Middle frontal gyrus (tissue), 1 donor: ENCODE results near the gene SIRPG.
"Not testable (repeated sequence)": the region's sequence is repeated elsewhere in the genome, so short reads cannot be mapped to it uniquely, and the experiment has no call there.

Experiments used
- DNase-seq: peaks from one replicate; pipeline ENCODE4 v3.0.0-alpha.2; 2015; ENCODE audit warnings: low spot score; ENCODE audit errors: extremely low spot score

Gene SIRPG

DNA sequence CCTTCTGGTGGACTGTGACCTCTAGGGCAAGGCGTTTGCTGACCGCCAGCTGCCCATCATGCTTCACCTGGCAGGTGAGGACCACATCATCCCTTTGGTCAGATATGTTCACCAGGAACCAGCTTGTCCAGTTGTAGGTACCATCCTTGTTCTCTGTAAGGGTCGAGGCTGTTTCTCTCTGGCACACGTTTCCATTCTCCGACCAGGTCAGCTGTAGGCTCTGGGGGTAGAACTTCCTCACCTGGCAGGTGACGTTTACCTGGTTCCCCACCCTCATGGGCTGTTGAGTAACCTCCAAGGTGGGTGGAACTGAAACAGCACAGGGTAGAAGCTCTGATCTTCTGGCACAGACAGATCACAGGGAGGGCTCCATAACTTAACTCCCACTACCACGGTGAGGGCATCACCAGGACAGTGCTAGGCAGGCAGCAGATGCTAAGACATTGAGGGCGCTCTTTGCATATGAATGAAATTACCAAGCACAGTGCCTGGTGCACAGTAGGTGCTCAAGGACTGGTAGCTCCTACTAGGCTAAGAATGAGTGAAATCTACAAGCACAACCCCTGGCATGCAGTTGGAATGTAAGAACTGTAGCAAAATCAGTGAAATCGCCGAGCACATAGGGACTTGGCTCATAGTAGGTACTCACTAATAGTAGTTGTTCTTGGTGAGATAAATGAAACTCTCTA is 22.1 kb downstream of the SIRPG start:
- DNase-seq, result no peak

DNA sequence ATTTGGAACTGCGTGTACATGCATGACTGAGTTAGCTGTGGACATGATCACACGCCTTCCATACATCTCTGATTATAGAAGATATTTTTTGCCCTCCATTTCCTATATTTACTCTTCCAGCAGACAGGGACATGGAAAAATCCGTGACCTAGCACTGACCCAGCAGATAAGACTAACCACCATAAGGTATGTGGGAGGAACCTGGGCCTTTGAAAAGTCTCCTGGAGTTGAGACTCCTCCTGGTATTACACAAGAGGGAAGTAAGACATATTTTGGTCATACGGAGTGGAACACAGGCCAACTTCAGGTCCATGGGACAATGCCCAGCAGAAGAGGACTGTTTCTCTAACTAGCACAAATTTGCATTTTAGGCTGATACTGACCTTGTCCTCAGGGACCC is 24.0 kb downstream of the SIRPG start:
- no peak for DNase-seq

DNA sequence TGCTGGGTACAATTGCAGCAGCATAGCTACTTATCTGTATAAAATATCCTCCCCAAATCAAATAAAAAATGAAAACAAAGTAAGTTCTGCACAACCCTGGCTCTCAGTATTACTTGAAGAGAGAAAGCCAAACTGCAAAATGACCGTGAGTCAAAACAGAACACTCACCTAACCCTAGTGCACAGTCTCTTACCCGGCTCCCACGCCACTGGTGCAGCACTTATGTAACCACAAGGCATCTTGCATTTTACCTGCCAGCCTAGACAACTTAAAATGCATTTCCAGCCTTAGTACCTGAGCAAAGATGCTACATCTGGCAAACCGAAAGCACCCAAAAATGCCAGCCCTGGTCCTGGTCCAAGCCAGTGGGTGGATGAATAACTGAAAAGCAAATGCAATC is 25.4 kb downstream of the SIRPG start:
- no peak for DNase-seq

DNA sequence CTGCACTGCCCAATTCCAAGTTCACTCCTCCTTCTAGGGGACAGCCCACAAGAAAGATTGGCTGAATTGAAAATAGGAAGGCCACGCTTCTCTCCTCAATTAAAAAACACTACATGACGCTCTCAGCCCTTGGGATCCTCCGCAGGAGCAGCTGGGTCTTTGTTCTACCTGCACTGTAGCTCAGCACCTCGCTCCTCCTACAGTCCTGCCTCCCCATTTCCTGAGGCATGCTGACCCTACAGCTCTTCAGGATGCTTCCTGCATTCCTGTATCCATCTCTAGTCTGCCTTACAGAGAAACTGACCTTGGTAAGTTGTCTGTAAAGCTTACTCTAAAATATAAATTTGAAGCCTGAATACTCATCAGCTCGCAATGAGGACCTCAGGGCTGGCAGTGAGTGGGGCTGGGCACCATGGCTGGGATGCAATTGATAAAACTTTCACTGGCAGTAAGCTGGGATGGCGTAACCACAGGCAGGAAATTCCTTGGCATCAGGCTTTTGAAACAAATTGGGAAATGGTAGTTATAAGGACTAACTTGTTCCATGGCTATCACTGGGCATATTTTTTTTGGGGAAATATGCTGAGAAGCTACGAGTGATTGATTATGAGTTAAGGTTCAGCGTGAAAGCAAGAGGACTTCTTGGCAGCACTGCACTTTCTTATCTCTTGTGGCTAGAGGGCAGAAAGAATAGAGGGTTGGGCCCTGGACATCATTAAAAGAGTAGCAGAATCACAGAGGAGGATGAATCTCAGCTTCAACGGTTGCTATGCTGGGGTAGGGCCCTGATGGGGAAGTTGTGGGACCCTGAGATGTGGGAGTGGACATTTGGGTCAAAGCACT is 26.0 kb downstream of the SIRPG start:
- no peak for DNase-seq

DNA sequence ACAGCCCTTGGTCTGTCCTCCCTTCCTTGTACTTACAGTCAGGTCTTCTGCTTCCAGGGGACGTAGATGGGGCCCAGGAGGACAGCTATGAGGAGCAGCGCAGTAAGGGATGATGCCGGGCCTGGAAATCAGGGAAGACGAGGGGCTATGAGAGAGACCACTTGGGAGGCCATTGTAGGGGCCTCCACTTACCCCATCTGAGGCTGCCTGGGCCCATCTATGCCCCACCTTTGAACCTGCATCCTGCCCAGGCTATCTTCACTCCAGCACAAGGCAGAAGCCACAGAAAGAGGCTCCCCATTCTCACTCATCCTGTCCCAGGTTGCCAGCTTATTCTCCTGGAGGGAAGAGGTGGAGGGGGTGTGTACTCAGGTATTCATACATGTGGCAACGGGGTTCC is 27.4 kb downstream of the SIRPG start:
- DNase-seq, result no peak

DNA sequence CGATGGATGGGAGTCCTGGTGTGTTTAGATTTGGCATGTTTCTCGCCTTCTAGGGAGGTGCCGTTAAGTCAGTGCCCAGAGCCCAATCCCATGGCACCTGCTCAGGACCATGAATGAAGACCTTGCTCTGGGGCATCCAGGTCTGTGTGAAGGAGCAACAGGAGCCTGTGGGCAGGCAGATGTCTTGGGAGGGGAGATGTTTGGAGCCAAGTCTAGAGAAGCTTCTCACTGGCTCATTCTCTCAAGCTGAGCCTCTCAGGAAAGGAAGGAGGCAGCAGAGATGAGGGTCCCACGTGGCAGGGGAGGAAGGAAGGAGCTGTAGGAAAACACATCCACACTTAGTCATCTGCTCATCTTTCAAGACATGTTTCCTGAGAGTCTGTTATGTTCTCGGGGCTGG is 28.3 kb downstream of the SIRPG start:
- DNase-seq, result no peak

DNA sequence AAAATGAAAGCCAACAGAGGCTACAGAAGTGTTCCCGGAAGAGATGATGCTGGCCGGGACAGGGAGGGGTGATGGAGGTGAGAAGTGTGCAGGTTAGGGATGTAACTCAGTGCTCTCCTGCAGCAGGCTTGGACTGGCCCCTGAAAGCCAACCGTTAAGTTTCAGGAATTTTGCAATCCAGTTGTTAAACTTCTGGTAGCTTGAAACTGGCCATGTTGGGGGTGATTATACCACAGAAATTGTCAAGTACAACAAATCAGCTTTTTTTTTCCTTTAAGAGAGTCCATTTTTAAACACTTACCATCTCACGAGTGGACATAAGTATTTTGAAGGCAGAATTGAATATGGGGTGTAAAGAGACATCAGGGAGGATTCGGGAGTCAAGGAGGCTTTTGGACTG is 29.0 kb downstream of the SIRPG start:
- DNase-seq, result no peak

DNA sequence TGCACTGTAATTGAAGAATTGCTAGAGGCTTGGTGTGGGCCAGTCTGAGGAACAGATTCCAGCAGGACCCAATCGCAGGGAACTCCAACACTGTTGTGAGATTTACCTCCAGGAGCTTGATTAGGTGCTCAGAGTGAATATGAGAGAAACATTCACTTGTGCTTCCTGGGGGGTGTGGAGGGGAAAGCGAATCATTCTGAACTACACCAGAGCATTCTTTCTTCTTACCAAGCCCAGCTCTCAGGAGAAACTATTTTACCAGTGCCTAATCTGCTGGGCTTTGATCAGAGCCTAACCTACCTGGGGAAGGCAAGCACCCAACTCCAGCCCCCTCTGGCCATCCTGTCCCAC is 30.4 kb downstream of the SIRPG start:
- no peak for DNase-seq

DNA sequence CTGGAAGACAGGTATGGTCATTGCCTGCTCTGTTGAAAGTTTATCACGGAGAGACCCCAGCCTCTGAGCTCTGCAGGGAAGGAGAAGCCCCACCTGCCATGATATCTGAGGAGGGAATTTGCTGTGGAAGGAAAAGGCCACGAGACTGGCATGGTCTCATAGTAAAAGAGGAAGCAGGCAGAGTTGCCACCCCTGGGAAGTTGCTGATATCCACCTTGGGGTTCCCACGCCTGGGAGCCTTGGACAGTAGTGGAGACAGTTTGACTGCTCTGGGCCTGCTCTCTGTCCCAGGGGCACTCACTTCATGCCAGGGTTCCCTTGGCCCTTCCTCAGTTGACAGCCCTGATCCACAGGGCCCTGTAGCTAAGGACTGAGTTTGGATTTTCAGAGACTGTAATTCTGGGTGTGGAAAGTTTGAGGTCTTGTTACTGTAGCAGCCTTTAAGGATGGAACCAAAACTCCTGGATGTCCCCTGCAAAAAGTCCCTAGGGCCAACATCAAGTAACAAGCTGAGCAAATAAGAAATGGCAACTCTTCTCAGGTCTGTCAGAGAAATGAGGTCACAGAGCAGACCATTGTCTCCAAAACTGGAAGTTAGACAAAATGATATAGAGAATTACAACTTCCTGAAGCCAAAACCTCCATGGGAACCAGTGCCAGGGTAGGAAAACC is 30.9 kb downstream of the SIRPG start:
- DNase-seq, result no peak

DNA sequence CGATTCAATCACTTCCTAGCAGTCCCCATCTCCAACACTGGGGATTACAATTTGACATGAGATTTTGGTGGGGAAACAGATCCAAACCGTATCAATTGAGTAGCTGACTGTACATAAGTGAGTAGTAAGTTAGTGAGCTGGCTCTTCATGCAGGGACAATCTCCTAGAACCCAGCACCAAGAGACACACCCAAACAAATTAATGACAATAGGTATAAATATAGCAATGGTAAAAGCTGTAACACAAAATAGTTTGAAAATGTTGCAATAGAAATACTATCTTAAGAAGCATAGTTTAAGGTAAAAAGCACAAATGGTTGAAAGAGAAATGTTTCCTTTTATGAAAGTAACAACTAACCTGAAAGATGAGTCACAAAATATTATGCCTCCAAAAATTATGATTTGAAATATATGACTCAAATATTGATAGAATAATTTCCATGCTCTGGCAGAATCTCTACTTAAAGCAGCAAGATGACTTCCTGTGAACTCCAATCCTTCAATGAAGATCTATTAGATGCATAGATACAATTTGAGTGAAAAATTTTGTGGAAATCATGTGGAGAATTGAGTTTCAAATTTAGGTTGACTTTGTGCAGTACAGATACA is 32.4 kb downstream of the SIRPG start:
- DNase-seq, result no peak

DNA sequence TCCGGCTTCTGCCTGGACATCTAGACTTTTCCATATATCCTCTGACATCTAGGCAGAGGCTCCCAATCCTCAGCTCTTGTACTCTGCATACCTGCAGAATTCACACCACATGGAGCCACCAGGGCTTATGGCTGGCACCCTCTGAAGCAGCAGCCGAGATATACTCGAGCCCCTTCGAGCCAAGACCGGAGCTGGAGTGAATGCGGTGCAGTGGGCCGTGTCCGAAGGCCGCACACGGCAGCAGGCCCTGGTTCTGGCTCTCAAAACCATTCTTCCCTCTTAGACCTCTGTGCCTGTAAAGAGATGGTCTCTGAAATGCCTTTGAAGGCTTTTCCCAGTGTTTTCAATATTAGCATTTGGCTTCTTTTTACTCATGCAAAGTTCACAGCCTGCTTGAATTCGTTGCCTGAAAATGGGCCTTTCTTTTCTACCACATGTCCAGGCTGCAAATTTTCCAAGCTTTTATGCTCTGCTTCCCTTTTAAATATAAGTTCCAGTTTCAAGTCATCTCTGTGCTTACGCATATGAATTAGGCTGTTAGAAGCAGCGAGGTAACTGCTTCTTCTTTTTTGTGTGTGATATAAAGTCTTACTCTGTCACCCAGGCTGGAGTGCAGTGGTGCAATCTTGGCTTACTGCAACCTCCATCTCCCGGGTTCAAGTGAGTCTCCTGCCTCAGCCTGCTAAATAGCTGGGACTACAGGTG is 33.9 kb downstream of the SIRPG start:
- no peak for DNase-seq

DNA sequence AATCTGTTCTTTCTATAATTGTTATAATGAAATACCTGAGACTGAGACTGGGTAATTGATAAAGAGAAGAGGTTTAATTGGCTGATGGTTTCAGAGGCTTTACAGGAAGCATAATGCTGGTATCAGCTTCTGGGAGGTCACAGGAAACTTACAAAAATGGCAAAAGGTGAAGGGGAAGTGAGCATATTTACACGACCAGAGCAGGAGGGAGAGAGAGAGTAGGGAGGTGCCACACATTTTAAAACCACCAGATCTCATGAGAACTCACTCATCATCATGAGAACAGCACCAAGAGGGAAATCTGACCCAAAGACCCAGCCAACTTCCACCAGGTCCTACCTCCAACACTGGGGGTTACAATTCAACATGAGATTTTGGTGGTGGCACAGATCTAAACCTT is 35.1 kb downstream of the SIRPG start:
- DNase-seq, result no peak

DNA sequence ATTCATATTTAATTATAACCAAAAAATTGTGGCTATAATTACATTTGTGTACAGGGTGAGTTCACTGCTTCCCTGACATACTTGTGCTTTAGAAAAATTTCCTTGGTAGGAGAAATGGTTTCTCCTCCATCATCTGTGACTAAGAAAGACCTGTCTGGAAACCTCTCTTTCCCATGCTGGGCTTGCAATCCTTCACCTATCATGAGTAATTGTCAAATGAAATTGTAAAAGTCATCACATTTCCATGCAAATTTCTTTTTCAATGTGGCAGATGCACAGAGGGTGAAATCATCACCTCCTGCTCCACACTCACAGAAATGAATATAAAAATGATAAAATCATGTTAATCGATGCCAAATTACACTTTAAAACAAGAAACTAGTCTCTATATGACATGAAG is 36.3 kb downstream of the SIRPG start:
- DNase-seq, result no peak

DNA sequence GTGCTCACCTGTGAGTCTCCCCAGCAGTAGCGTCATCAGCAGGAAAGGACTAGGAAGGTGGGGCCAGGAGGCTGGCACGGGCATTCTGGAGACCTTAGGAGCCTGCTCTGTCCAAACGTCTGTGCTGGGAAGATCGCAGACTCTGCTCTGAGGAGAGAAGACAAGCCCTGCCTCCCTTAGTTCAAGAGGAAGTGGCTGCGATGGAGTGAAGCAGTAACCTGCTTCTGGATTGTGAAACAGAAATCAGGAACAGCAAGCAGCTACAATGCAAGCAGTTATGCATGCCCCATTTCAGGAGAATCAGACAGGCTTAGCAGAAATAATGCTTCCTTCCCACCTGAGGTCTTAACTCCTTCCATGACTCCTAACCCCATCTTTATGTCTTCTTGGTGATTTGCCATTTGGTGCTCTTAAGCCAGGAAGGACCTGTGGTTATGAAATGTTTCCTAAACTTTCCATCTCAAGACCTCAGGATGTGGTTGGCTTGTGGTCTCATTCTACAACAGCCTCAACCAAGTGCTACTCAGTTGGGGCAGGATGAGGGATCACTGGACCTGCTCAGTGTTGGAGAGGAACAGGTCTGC is 37.6 kb downstream of the SIRPG start, which contains the start of gene SIRPB1:
SIRPB1 (minus strand) TSS at position 149 of the 584 bp plus-strand sequence; CDS start at position 84, 65 bp downstream.
- DNase-seq, result no peak

DNA sequence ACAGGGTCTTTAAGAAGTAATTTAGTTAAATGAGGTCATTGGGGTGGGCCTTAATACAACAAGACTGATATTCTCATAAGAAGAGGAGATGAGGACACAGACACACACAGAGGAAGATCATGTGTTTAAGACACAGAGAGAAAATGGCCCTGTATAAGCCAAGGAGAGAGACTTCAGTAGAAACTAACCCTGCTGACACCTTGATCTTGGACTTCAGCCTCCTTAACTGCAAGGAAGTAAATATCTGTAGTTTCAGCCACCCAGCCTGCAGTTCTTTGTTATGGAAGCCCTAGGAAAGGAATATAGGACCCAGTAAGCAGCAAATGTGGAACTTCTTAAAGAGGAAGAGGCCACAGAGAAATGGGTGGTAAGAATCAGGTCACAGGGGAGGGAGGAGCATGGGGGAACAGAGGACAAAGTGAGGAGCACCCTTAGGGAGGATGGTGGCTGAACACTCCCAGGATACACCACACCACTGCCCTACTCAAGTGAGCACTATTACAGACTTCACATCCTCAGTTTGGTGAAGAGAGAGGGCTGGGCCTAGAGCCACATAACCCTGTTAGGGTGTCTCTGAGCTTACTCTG is 38.5 kb downstream of the SIRPG start:
- DNase-seq, result no peak

DNA sequence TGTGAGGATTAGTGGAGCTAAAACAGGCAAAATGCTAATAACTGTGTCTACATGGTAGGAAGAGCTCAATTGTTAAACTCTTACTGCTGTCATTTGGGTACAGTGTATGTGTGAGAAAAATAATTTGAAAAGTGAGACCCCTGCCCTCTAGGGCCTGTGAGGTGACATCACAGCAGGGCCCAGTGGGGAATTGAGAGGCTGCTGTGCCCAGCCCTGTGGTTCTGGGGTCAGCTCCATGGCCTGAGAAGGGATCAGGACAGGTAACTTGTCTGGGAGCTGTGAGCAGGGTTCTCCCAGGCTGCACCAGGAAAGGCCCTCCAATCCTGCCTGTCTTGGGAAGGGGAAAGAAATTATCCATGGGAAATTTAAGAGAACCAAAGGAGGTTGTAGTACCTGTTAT is 39.1 kb downstream of the SIRPG start:
- DNase-seq, result no peak

DNA sequence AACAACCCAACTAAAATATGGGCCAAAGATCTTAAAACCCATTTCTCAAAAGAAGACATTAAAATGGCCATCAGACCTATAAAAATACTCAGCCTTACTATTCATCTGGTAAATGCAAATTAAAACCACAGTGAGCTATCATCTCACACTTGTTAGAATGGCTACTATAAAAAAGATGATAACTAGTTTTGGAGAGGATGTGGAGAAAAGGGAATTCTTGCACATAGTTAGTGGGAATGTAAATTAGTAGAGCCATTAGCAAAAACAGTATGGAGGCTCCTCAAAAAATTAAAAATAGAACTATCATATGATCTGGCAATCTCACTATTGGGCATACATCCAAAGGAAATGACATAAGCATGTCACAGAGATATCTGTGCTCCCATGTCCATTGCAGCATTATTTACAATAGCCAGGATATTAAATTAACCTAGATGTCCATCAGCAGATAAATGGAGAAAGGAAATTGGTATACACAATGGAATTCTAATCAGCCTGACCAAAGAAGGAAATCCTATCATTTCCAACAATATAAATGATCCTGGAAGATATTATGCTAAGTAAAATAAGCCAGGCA is 40.6 kb downstream of the SIRPG start:
- DNase-seq, result no peak

DNA sequence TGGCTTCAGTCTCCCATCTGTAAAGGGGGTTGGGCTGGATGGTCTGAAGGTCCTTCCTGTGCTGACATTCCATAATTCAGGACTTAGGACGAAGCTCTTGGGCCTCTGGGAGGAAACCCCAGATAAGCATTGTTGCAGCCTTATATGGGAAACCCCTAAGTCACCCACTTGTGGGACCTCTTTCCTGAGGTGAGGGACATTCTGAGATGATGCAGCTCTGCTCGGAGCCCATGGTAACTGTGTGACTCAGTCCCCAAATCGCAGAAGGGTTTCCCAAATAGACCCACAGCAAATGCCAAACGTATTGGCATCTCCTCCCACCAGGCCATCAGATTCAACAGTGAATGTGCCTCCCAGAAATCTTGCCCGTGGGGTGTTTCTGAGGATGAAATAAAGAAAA is 47.2 kb downstream of the SIRPG start:
- DNase-seq, result not testable (repeated sequence)

DNA sequence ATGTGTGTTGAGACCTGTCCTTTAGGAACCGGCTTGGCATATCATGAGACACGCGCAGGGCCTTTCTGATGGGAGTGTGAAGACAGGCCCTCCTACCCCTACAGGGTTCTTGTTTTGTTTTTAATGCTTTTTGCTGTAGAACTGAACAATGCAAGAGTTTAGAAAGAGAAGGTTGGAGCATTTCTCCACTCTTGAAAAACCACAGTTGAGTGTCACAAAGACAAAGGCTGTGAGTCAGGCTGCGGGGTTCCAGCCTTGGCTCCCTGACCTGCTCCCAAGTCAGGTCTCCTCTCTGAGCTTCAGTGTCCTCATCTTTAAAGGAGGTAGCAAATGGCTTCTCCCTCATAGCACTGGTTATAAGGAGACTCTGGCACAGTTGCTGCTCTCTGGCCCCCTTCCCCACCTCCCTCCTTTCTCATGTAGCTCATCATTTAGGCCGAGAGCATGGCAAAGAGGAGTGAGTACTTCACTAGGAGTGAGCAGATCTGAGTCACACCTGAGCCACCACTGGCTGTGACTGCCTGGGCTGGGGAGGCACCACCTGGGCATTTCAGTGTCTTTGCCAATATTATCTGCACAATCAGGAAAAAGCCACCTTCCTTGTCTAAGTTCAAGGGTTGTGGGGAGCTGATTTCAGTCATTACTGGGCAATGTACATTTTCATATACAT is 48.8 kb downstream of the SIRPG start:
- DNase-seq, result not testable (repeated sequence)

DNA sequence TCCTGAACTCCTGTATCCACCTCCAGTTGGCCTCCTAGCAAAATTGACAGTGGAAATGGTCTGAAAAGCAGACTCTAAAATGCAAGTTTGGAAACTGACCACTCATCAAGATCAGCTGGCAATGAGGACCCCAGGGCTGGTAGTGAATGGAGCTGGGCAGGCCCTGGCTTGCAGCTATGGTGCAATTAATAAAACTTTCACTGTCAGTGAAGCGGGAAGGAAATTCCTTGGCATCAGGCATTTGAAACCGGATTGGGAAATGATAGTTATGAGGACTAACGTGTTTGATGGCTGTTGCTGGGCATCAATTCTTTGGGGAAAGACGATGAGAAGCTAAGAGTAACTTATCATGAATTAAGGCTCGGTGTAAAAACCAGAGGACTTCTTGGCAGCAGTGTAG is 56.8 kb downstream of the SIRPG start:
- DNase-seq, result no peak
